RWPE2 (cell line): ENCODE results near the gene TSPO2.
A peak's percentile ranks its signal among the peaks of the same experiment; 100 is the strongest.

Source experiments
- ATAC-seq: fragments of 200-7000 bp; cut with Tn5 transposase; 3 replicates; pipeline ENCODE4 v1.9.1; 2021; ENCODE audit warnings: low read depth
- DNase-seq: peaks from one replicate; pipeline ENCODE4 v3.0.0-alpha.2; 2020; ENCODE audit warnings: low spot score
- H3K27ac ChIP-seq: fragments of 450-650 bp; 2 replicates; pipeline ENCODE4 v1.5.1; 2017; ENCODE audit warnings: mild to moderate bottlenecking; ENCODE audit not compliant: poor library complexity, severe bottlenecking
- H3K27me3 ChIP-seq: fragments of 250-450 bp; sonication (Bioruptor Pico); 2 replicates; pipeline ENCODE4 v1.5.1; 2021; ENCODE audit warnings: mild to moderate bottlenecking, moderate library complexity; ENCODE audit not compliant: insufficient read depth, poor library complexity, severe bottlenecking
- H3K36me3 ChIP-seq: fragments of 250-450 bp; sonication (Bioruptor Pico); 2 replicates; pipeline ENCODE4 v1.5.1; 2020; ENCODE audit warnings: low read depth, mild to moderate bottlenecking, moderate library complexity
- H3K4me1 ChIP-seq: fragments of 250-450 bp; sonication (Bioruptor Pico); 2 replicates; pipeline ENCODE4 v1.5.1; 2021; ENCODE audit warnings: mild to moderate bottlenecking, moderate library complexity; ENCODE audit not compliant: insufficient read depth, poor library complexity, severe bottlenecking
- H3K4me3 ChIP-seq: fragments of 250-450 bp; sonication (Bioruptor Pico); 2 replicates; pipeline ENCODE4 v1.5.1; 2021; ENCODE audit warnings: mild to moderate bottlenecking, moderate library complexity; ENCODE audit not compliant: severe bottlenecking
- H3K9me3 ChIP-seq: fragments of 250-450 bp; sonication (Bioruptor Pico); 2 replicates; pipeline ENCODE4 v1.5.1; 2021; ENCODE audit warnings: mild to moderate bottlenecking, moderate library complexity; ENCODE audit not compliant: severe bottlenecking
- CTCF ChIP-seq: fragments of 450-650 bp; IDR thresholded peaks from one replicate; pipeline ENCODE4 v1.5.1; 2017; ENCODE audit warnings: mild to moderate bottlenecking, moderate library complexity; ENCODE audit not compliant: poor library complexity, severe bottlenecking

Gene TSPO2

GRCh38 chr6:41039060-41039998 is 2.9 kb upstream of the TSPO2 start, which contains the start of gene UNC5CL:
TSS of gene UNC5CL (minus strand) at chr6:41039221. CDS start at chr6:41035074, 4,147 bp downstream.
- peak; percentile 62 for TF ChIP-seq CTCF
- H3K4me3 ChIP-seq: no peak within 1 kb of the TSS
- no peaks in the 10 kb centered on the region for H3K27me3 ChIP-seq
- no peaks in the 10 kb centered on the region for H3K9me3 ChIP-seq
- H3K36me3 ChIP-seq: no peaks in the 10 kb centered on the region
- DNase-seq (no peak), ATAC-seq (peak; percentile 16; the same call in 1 of the 3 replicates)
- H3K4me1 ChIP-seq: peaks cover 43% of the 10 kb centered on the region
- peak within 1 kb of the TSS; percentile 23 for H3K27ac ChIP-seq

- H3K4me1 ChIP-seq: peaks cover 43% of the 10 kb centered on the region
- DNase-seq: no peak
Observed at GRCh38 chr6:41040101-41040939, 1.9 kb upstream of the TSPO2 start.

GRCh38 chr6:41040940-41041536 is 1.2 kb upstream of the TSPO2 start:
- no peak for DNase-seq
- peak overlapping the region; percentile 23 for H3K27ac ChIP-seq

More at GRCh38 chr6:41040101-41040939, 1.9 kb upstream of the TSPO2 start:
- ATAC-seq: peak; percentile 66
- Histone ChIP-seq H3K27me3 (no peaks in the 10 kb centered on the region), H3K4me3 (no peak overlapping the region), H3K9me3 (no peaks in the 10 kb centered on the region), H3K27ac (peak overlapping the region; percentile 23), H3K36me3 (no peaks in the 10 kb centered on the region)
- TF ChIP-seq CTCF: no peak

GRCh38 chr6:41043151-41043550 is 884 bp downstream of the TSPO2 start:
- Histone ChIP-seq H3K9me3 (no peaks in the 10 kb centered on the region), H3K4me3 (no peak overlapping the region), H3K27ac (no peak overlapping the region), H3K4me1 (peaks cover 25% of the 10 kb centered on the region), H3K36me3 (no peaks in the 10 kb centered on the region), H3K27me3 (no peaks in the 10 kb centered on the region)
- ATAC-seq (no peak), DNase-seq (no peak)
- TF ChIP-seq CTCF: no peak

More at GRCh38 chr6:41040940-41041536, 1.2 kb upstream of the TSPO2 start:
- Histone ChIP-seq H3K4me3 (no peak overlapping the region), H3K36me3 (no peaks in the 10 kb centered on the region), H3K9me3 (no peaks in the 10 kb centered on the region), H3K4me1 (peaks cover 41% of the 10 kb centered on the region), H3K27me3 (no peaks in the 10 kb centered on the region)
- TF ChIP-seq CTCF: no peak
- ATAC-seq: no peak
